Ovary (tissue), 3 donors: Measurements from ENCODE around the gene CEP112.

Experiments
- POLR2A ChIP-seq: fragments of 450-650 bp; IDR thresholded peaks from one replicate; pipeline ENCODE4 v1.6.1; 2017; ENCODE audit warnings: antibody characterized with exemption, mild to moderate bottlenecking, moderate library complexity
- TF ChIP-seq, protein P1 (sequence below), 3 donors: fragments of 450-650 bp in 2 of 3; fragments of 200-600 bp in 1 of 3; IDR thresholded peaks; one replicate each; pipeline versions ENCODE4 v1.5.1 to v1.8.0; 2016 to 2022; ENCODE audit warnings: antibody characterized with exemption in 3 of 3, mild to moderate bottlenecking in 1 of 3
- donor health status: DM: no; HTN: no; CAD: no.

DNA sequence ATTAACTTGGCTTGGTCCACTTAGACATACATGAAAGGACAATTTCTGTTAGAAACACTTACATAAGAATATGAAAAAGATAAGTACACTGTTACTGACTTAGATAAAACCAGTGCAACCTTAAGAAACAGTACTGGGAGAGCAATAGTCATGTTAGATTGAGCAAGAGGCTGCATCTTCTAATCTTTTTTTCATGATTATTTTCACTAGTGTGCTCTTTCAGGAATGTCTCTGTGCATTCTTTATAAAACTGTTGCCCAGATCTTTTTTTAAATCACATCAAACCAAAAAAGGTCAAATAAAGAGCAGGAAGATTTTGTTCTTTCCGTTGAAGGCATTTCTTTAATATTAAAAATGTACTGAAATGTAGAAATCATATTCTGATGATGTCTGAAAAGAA lies 529.7 kb downstream of the CEP112 start:
- TF ChIP-seq, protein P1, sequence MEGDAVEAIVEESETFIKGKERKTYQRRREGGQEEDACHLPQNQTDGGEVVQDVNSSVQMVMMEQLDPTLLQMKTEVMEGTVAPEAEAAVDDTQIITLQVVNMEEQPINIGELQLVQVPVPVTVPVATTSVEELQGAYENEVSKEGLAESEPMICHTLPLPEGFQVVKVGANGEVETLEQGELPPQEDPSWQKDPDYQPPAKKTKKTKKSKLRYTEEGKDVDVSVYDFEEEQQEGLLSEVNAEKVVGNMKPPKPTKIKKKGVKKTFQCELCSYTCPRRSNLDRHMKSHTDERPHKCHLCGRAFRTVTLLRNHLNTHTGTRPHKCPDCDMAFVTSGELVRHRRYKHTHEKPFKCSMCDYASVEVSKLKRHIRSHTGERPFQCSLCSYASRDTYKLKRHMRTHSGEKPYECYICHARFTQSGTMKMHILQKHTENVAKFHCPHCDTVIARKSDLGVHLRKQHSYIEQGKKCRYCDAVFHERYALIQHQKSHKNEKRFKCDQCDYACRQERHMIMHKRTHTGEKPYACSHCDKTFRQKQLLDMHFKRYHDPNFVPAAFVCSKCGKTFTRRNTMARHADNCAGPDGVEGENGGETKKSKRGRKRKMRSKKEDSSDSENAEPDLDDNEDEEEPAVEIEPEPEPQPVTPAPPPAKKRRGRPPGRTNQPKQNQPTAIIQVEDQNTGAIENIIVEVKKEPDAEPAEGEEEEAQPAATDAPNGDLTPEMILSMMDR (IDR thresholded peaks at IDR 0.05), result no peak
- no peak for TF ChIP-seq POLR2A
